ENCODE results near the gene IL33.

The IL33 gene

GRCh38 chr9:6199596-6199995 lies 16.0 kb upstream of the IL33 start:
- TF ChIP-seq POLR2AphosphoS5 (IDR thresholded peaks at IDR 0.05; ENCODE audit: low read depth, low read length): no peak
- no peak for TF ChIP-seq SIN3A (IDR thresholded peaks at IDR 0.05; ENCODE audit: borderline replicate concordance, insufficient read depth, low read length)
- TF ChIP-seq FOXP2 (optimal IDR thresholded peaks at IDR 0.05; ENCODE audit: borderline replicate concordance, extremely low read depth, extremely low read length, insufficient read depth): no peak
- no peak for TF ChIP-seq REST (IDR thresholded peaks at IDR 0.05; ENCODE audit: insufficient read depth in 1 of 2, low read depth in 2 of 2, low read length in 2 of 2)
- no peak for TF ChIP-seq TAF1 (IDR thresholded peaks at IDR 0.05; ENCODE audit: borderline replicate concordance, insufficient read depth, low read length)

GRCh38 chr9:6200761-6201160 lies 14.8 kb upstream of the IL33 start:
- TF ChIP-seq TAF1 (IDR thresholded peaks at IDR 0.05; ENCODE audit: borderline replicate concordance, insufficient read depth, low read length) (no peak), REST (IDR thresholded peaks at IDR 0.05; ENCODE audit: insufficient read depth in 1 of 2, low read depth in 2 of 2, low read length in 2 of 2) (no peak), FOXP2 (optimal IDR thresholded peaks at IDR 0.05; ENCODE audit: borderline replicate concordance, extremely low read depth, extremely low read length, insufficient read depth) (no peak), SIN3A (IDR thresholded peaks at IDR 0.05; ENCODE audit: borderline replicate concordance, insufficient read depth, low read length) (no peak), POLR2AphosphoS5 (IDR thresholded peaks at IDR 0.05; ENCODE audit: low read depth, low read length) (no peak)

- TF ChIP-seq POLR2AphosphoS5 (IDR thresholded peaks at IDR 0.05; ENCODE audit: low read depth, low read length): no peak
- TF ChIP-seq REST (IDR thresholded peaks at IDR 0.05; ENCODE audit: insufficient read depth in 1 of 2, low read depth in 2 of 2, low read length in 2 of 2): no peak
- no peak for TF ChIP-seq SIN3A (IDR thresholded peaks at IDR 0.05; ENCODE audit: borderline replicate concordance, insufficient read depth, low read length)
- TF ChIP-seq TAF1 (IDR thresholded peaks at IDR 0.05; ENCODE audit: borderline replicate concordance, insufficient read depth, low read length): no peak
- no peak for TF ChIP-seq FOXP2 (optimal IDR thresholded peaks at IDR 0.05; ENCODE audit: borderline replicate concordance, extremely low read depth, extremely low read length, insufficient read depth)
These were observed 5.6 kb upstream of the IL33 start for GRCh38 chr9:6209966-6210365.

DNA sequence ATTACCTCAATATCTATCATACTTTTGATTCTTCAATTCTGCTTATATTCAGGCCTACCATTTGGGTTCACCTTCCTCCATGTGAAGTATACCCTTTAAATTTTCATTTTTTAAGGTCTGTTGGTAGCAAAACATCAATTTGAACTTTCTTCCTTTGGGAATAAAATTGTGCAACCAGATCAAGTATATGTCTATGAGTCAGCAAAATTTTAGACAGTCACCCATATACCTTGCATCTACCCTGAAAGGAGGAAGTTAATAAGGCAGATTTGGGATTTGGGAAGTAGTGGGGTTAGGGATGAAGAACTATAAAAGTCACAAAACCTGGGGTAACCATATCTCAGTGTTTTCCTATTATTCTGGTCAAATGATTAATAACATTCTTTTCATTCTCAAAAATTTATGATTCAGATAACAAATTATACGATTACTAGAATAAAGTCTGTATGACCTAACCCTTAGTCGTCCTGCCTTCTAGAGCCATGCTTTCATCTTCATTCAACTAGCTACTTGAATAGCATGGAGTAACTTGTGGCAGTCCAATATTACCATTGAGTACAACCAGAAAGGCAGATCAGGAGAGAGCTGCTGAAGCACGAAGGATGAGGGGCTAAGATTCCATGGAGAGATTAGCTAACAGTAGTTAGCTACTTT lies 2.8 kb upstream of the IL33 start:
- TF ChIP-seq SIN3A (IDR thresholded peaks at IDR 0.05; ENCODE audit: borderline replicate concordance, insufficient read depth, low read length) (no peak), POLR2AphosphoS5 (IDR thresholded peaks at IDR 0.05; ENCODE audit: low read depth, low read length) (no peak), TAF1 (IDR thresholded peaks at IDR 0.05; ENCODE audit: borderline replicate concordance, insufficient read depth, low read length) (no peak), FOXP2 (optimal IDR thresholded peaks at IDR 0.05; ENCODE audit: borderline replicate concordance, extremely low read depth, extremely low read length, insufficient read depth) (no peak), REST (IDR thresholded peaks at IDR 0.05; ENCODE audit: insufficient read depth in 1 of 2, low read depth in 2 of 2, low read length in 2 of 2) (no peak)
